Cardiac muscle cell (in vitro differentiated cells and primary cell): ENCODE data around the gene RAB37. TPM values are rescaled to one million over a fixed set of nuclear protein-coding genes. Genes with fewer than 3 reads are reported as not detected.
A peak's percentile ranks its signal among the peaks of the same experiment; 100 is the strongest.

Experiments used
- DNase-seq, 2 donors: peaks; one replicate each; pipeline versions ENCODE4 v3.0.0 to v3.0.0-alpha.2; 2010 to 2017; ENCODE audit warnings: low read depth in 1 of 2, low spot score in 1 of 2
- H3K27ac ChIP-seq: fragments of 200-600 bp; sonication (generic); 2 replicates; pipeline ENCODE4 v1.5.1; 2016
- H3K27me3 ChIP-seq: fragments of 200-600 bp; sonication (generic); 2 replicates; pipeline ENCODE4 v1.6.0; 2016; ENCODE audit warnings: control low read depth
- H3K36me3 ChIP-seq: fragments of 200-600 bp; sonication (generic); 2 replicates; pipeline ENCODE4 v1.5.1; 2016; ENCODE audit warnings: control low read depth
- H3K4me1 ChIP-seq: fragments of 200-600 bp; sonication (generic); 2 replicates; pipeline ENCODE4 v1.8.1; 2017; ENCODE audit warnings: low read depth, mild to moderate bottlenecking, mixed run types
- H3K4me3 ChIP-seq: fragments of 200-600 bp; sonication (generic); 2 replicates; pipeline ENCODE4 v1.5.1; 2016; ENCODE audit warnings: mild to moderate bottlenecking
- H3K9me3 ChIP-seq: fragments of 200-600 bp; sonication (generic); 2 replicates; pipeline ENCODE4 v1.5.1; 2017; ENCODE audit warnings: low read depth, mild to moderate bottlenecking, control low read depth
- polyA plus RNA-seq: library from polyadenylated mRNA; unstranded; fragments of >200 nt; fragmentation: Nextera tagmentation; extraction: Ambion mirVana; gene quantifications from 2 replicates; pipeline ENCODE4 v1.2.1, GENCODE V29; 2016
- total RNA-seq: library from RNA; depleted of rRNA; stranded (reverse); fragments of >200 nt; gene quantifications from 2 replicates; pipeline ENCODE4 v1.2.3, GENCODE V29; 2016
- TF ChIP-seq, protein P1 (sequence below): IDR thresholded peaks from 2 replicates; pipeline ENCODE4 v1.5.1; 2012; ENCODE audit warnings: low read depth, mild to moderate bottlenecking, low read length

RAB37 gene
- total and polyA plus RNA-seq, 2 experiments from 2014 or later, result 3.4 to 4.9 TPM

- peaks cover 47% of the 10 kb centered on the region for H3K4me1 ChIP-seq
- H3K27ac ChIP-seq, result peak overlapping the region; percentile 78
- H3K9me3 ChIP-seq, result no peaks in the 10 kb centered on the region
- TF ChIP-seq, protein P1, sequence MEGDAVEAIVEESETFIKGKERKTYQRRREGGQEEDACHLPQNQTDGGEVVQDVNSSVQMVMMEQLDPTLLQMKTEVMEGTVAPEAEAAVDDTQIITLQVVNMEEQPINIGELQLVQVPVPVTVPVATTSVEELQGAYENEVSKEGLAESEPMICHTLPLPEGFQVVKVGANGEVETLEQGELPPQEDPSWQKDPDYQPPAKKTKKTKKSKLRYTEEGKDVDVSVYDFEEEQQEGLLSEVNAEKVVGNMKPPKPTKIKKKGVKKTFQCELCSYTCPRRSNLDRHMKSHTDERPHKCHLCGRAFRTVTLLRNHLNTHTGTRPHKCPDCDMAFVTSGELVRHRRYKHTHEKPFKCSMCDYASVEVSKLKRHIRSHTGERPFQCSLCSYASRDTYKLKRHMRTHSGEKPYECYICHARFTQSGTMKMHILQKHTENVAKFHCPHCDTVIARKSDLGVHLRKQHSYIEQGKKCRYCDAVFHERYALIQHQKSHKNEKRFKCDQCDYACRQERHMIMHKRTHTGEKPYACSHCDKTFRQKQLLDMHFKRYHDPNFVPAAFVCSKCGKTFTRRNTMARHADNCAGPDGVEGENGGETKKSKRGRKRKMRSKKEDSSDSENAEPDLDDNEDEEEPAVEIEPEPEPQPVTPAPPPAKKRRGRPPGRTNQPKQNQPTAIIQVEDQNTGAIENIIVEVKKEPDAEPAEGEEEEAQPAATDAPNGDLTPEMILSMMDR, result no peak
- peak in 1 of 2 donors; percentile 72 for DNase-seq
- no peak overlapping the region for H3K4me3 ChIP-seq
- no peaks in the 10 kb centered on the region for H3K36me3 ChIP-seq
- H3K27me3 ChIP-seq, result no peaks in the 10 kb centered on the region
Measured at GRCh38 chr17:74763565-74764387, 26.7 kb downstream of the RAB37 start.

DNA sequence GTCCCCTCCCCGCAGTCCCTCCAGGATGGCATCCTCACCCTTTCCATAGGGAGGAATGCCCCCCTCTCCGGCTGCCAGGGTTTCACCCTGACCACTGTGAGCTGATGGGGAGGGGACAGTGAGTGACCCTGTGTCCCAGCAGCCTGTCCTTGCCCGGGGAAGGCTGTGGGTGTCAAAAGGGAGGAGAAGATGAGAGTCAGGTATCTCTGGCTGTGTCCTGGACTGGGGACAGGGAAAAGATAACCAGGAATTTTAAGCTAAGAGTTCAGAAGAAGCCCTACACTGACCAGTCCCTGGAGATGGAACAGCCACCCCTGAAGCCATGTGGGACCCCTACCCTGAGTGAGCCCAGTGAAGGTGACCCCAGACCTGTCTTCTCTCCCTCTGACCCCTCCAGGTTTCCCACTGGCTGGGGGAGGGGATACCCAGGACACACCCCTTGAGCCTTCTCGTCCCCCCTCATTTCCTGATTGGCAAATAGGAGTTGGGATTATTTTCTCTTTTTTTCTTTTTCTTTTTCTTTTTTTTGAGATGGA lies 27.8 kb downstream of the RAB37 start:
- TF ChIP-seq, protein P1, result no peak
- no peak for DNase-seq
- Histone ChIP-seq H3K27ac (peak overlapping the region; percentile 78), H3K27me3 (no peaks in the 10 kb centered on the region), H3K36me3 (no peaks in the 10 kb centered on the region), H3K4me1 (peaks cover 39% of the 10 kb centered on the region), H3K4me3 (no peak overlapping the region), H3K9me3 (no peaks in the 10 kb centered on the region)

DNA sequence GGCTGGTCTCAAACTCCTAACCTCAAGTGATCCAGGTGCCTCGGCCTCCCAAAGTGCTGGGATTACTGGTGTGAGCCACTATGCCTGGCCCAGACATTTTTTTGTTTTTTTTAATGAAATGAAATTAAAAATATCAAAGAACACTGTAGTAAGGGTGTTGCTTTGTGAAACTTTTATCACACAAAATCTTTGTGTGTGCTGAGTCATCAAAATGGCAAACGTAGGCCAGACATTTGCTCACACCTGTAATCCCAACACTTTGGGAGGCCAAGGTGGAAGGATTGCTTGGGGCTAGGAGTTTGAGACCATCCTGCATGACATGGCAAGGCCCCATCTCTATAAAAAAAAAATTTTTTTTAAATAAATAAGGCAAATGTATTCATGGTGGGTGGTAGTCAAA lies 29.4 kb downstream of the RAB37 start:
- no peak overlapping the region for H3K4me3 ChIP-seq
- H3K27ac ChIP-seq, result no peak overlapping the region
- no peak for DNase-seq
- H3K36me3 ChIP-seq, result no peaks in the 10 kb centered on the region
- H3K9me3 ChIP-seq, result no peaks in the 10 kb centered on the region
- TF ChIP-seq, protein P1, result no peak
- H3K4me1 ChIP-seq, result peaks cover 24% of the 10 kb centered on the region
- no peaks in the 10 kb centered on the region for H3K27me3 ChIP-seq

- no peaks in the 10 kb centered on the region for H3K9me3 ChIP-seq
- H3K27me3 ChIP-seq, result no peaks in the 10 kb centered on the region
- no peaks in the 10 kb centered on the region for H3K36me3 ChIP-seq
- DNase-seq, result no peak
- TF ChIP-seq, protein P1, result no peak
- no peak overlapping the region for H3K27ac ChIP-seq
- H3K4me3 ChIP-seq, result no peak overlapping the region
- H3K4me1 ChIP-seq, result peaks cover 21% of the 10 kb centered on the region
Measured at GRCh38 chr17:74767111-74767516, 30.1 kb downstream of the RAB37 start.

DNA sequence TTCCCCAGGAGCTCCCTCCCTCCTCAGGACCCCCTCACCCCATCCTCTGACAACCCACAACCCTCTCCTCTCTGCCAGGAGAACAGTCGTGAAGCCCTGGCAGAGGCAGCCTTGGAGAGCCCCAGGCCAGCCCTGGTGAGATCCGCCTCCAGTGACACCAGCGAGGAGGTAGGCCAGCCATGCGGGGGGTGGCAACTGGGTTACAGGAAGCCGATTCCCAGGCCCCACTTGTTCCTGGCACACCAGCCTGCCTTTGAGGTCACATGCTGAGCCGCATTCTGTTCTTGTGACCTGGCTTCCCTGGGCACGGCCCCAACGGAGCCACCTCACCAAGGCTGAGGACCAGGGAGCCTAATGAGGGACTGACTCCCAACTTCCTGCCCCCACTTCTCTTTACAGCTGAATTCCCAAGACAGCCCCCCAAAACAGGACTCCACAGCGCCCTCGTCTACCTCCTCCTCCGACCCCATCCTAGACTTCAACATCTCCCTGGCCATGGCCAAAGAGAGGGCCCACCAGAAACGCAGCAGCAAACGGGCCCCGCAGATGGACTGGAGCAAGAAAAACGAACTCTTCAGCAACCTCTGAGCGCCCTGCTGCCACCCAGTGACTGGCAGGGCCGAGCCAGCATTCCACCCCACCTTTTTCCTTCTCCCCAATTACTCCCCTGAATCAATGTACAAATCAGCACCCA lies 31.2 kb downstream of the RAB37 start:
- H3K4me3 ChIP-seq, result no peak overlapping the region
- no peaks in the 10 kb centered on the region for H3K36me3 ChIP-seq
- DNase-seq, result peak in 1 of 2 donors; percentile 51
- H3K4me1 ChIP-seq, result peaks cover 18% of the 10 kb centered on the region
- H3K9me3 ChIP-seq, result no peaks in the 10 kb centered on the region
- TF ChIP-seq, protein P1, result no peak
- no peak overlapping the region for H3K27ac ChIP-seq
- H3K27me3 ChIP-seq, result no peaks in the 10 kb centered on the region
